Vagina (tissue), 2 donors: ENCODE data around the gene ATG5. TPM values are rescaled to one million over a fixed set of nuclear protein-coding genes. Genes with fewer than 3 reads are reported as not detected.

Experiments
- DNase-seq, 2 donors: peaks; one replicate each; pipeline ENCODE4 v3.0.0-alpha.2; 2017; ENCODE audit errors: extremely low spot score in 2 of 2
- H3K27ac ChIP-seq: fragments of 200-600 bp; sonication (generic); one replicate; pipeline ENCODE4 v1.5.1; 2019
- H3K27me3 ChIP-seq: fragments of 200-600 bp; sonication (generic); one replicate; pipeline ENCODE4 v1.5.1; 2019
- H3K36me3 ChIP-seq, 2 donors: fragments of 200-600 bp; sonication (generic); one replicate each; pipeline ENCODE4 v1.5.1; 2017 to 2019
- H3K4me1 ChIP-seq: fragments of 200-600 bp; sonication (generic); one replicate; pipeline ENCODE4 v1.5.1; 2019
- H3K4me3 ChIP-seq, 2 donors: fragments of 200-600 bp; sonication (generic); 1 replicate in 1 of 2; 2 replicates in 1 of 2; pipeline ENCODE4 v1.5.1; 2016 to 2019
- H3K9me3 ChIP-seq: fragments of 200-600 bp; sonication (generic); one replicate; pipeline ENCODE4 v1.5.1; 2019
- POLR2A ChIP-seq, 2 donors: fragments of 450-650 bp; IDR thresholded peaks; one replicate each; pipeline ENCODE4 v1.6.1; 2017; ENCODE audit warnings: antibody characterized with exemption in 2 of 2, mild to moderate bottlenecking in 2 of 2, moderate library complexity in 2 of 2
- POLR2AphosphoS5 ChIP-seq, 2 donors: sonication (generic); formaldehyde crosslinking; IDR thresholded peaks; one replicate each; pipeline ENCODE4 v1.9.0; 2017; ENCODE audit warnings: antibody characterized with exemption in 2 of 2, mild to moderate bottlenecking in 2 of 2, low read depth in 1 of 2; ENCODE audit not compliant: insufficient read depth in 1 of 2
- intact Hi-C: fragments of 100-400 bp; cut with DNase I; formaldehyde crosslinking; loops from one replicate; pipeline ENCODE4 v1.15.1; 2023
- total RNA-seq: library from RNA; depleted of rRNA; stranded (reverse); fragments of >200 nt; gene quantifications from one replicate; pipeline ENCODE4 v1.2.3, GENCODE V29; 2016
- TF ChIP-seq, protein P1 (sequence below), 3 experiments: fragments of 450-650 bp in 2 of 3; fragments of 200-600 bp in 1 of 3; sonication (generic) in 1 of 3; IDR thresholded peaks; one replicate each; pipeline ENCODE4 v1.5.1; 2017 to 2019; ENCODE audit warnings: antibody characterized with exemption in 3 of 3, mild to moderate bottlenecking in 2 of 3, moderate library complexity in 2 of 3

The ATG5 gene
- total RNA-seq, 1 donor from 2014 or later: 37.1 TPM

GRCh38 chr6:106180208-106180607, 145.4 kb downstream of the ATG5 start:
- no peak for DNase-seq
- Histone ChIP-seq H3K4me1 (no peaks in the 10 kb centered on the region), H3K9me3 (no peaks in the 10 kb centered on the region), H3K27me3 (no peaks in the 10 kb centered on the region), H3K4me3 (no peak overlapping the region), H3K36me3 (no peaks in the 10 kb centered on the region), H3K27ac (no peak overlapping the region)
- TF ChIP-seq POLR2A (IDR thresholded peaks at IDR 0.05): no peak
- intact Hi-C loops: no loop called here

- TF ChIP-seq, protein P1, sequence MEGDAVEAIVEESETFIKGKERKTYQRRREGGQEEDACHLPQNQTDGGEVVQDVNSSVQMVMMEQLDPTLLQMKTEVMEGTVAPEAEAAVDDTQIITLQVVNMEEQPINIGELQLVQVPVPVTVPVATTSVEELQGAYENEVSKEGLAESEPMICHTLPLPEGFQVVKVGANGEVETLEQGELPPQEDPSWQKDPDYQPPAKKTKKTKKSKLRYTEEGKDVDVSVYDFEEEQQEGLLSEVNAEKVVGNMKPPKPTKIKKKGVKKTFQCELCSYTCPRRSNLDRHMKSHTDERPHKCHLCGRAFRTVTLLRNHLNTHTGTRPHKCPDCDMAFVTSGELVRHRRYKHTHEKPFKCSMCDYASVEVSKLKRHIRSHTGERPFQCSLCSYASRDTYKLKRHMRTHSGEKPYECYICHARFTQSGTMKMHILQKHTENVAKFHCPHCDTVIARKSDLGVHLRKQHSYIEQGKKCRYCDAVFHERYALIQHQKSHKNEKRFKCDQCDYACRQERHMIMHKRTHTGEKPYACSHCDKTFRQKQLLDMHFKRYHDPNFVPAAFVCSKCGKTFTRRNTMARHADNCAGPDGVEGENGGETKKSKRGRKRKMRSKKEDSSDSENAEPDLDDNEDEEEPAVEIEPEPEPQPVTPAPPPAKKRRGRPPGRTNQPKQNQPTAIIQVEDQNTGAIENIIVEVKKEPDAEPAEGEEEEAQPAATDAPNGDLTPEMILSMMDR (IDR thresholded peaks at IDR 0.05): no peak
- TF ChIP-seq POLR2A (IDR thresholded peaks at IDR 0.05) (no peak), POLR2AphosphoS5 (IDR thresholded peaks at IDR 0.05; ENCODE audit: insufficient read depth in 1 of 2, low read depth in 1 of 2) (no peak)
- Histone ChIP-seq H3K27me3 (no peaks in the 10 kb centered on the region), H3K27ac (no peak overlapping the region), H3K9me3 (no peaks in the 10 kb centered on the region), H3K36me3 (no peaks in the 10 kb centered on the region), H3K4me3 (no peak overlapping the region), H3K4me1 (no peaks in the 10 kb centered on the region)
- intact Hi-C loops: no loop called here
- no peak for DNase-seq
Observed at GRCh38 chr6:106178900-106179299, 146.7 kb downstream of the ATG5 start.

DNA sequence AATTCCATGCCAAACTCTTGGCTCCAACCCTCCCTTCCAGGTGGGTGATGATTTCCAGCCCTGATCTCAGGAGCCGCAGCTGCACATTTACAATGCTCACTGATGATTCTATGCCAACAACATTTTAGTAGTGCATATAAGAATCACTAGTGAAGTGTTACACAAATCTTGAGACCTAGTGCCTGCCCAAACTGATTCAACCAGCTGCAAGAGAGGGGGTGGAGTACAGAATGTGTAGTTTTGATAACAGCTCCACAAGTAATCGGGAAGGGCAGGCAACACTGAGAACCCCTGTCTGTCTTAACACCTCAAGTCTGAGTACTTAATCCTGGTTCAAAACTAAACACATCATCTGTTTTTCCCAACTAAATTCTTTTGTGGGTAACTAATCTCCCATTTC, 147.8 kb downstream of the ATG5 start:
- intact Hi-C loops: no loop called here
- H3K4me1 ChIP-seq: no peaks in the 10 kb centered on the region
- no peak for DNase-seq
- H3K27me3 ChIP-seq: no peaks in the 10 kb centered on the region
- TF ChIP-seq POLR2AphosphoS5 (IDR thresholded peaks at IDR 0.05; ENCODE audit: insufficient read depth in 1 of 2, low read depth in 1 of 2) (no peak), POLR2A (IDR thresholded peaks at IDR 0.05) (no peak)
- no peak overlapping the region for H3K4me3 ChIP-seq
- H3K27ac ChIP-seq: no peak overlapping the region
- H3K9me3 ChIP-seq: no peaks in the 10 kb centered on the region
- no peaks in the 10 kb centered on the region for H3K36me3 ChIP-seq

DNA sequence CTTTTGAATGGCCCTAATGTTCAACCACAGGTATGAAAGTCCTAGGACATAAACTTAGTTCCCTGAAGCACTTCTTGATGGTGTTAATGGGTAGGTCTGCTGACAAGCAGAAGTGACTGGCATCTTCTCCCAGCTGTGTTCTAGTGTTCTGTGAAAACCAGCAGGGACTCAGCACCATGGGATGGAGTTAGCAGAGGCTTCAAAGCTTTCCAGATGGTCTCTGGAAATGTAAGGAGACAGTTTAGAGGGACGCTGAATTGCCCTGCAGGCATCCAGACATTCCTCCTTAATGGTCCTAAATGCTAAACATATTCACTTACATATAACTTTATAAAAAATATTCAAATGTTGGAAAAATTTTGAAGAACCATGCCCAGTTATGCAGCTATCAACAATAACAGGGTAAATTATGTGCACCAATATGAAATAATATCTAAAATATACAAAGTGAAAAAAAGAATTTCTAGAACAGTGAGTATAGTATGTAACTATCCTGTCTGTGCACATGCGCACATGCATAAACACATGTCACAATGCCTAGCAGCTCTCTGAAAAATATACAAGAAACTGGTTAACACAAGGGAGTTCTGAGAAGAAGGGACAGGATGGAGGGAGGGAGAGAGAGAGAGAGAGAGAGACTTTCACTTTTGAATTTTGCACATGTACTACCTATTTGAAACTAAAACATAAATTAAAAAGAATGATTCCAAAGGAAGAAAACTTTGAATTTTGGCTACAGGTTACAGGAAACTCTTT, 152.3 kb downstream of the ATG5 start:
- H3K36me3 ChIP-seq: no peaks in the 10 kb centered on the region
- H3K4me3 ChIP-seq: no peak overlapping the region
- DNase-seq: no peak
- H3K27ac ChIP-seq: no peak overlapping the region
- H3K9me3 ChIP-seq: no peaks in the 10 kb centered on the region
- no peaks in the 10 kb centered on the region for H3K27me3 ChIP-seq
- TF ChIP-seq, protein P1 (IDR thresholded peaks at IDR 0.05): no peak
- TF ChIP-seq POLR2AphosphoS5 (IDR thresholded peaks at IDR 0.05; ENCODE audit: insufficient read depth in 1 of 2, low read depth in 1 of 2): no peak
- no peak for TF ChIP-seq POLR2A (IDR thresholded peaks at IDR 0.05)
- intact Hi-C loops: no loop called here
- H3K4me1 ChIP-seq: no peaks in the 10 kb centered on the region

GRCh38 chr6:106170030-106170791, 155.3 kb downstream of the ATG5 start:
- intact Hi-C loops: no loop called here
- H3K27ac ChIP-seq: no peak overlapping the region
- H3K4me3 ChIP-seq: no peak overlapping the region
- TF ChIP-seq POLR2AphosphoS5 (IDR thresholded peaks at IDR 0.05; ENCODE audit: insufficient read depth in 1 of 2, low read depth in 1 of 2) (no peak), POLR2A (IDR thresholded peaks at IDR 0.05) (no peak)
- TF ChIP-seq, protein P1 (IDR thresholded peaks at IDR 0.05): no peak
- no peaks in the 10 kb centered on the region for H3K9me3 ChIP-seq
- no peak for DNase-seq
- H3K27me3 ChIP-seq: no peaks in the 10 kb centered on the region
- no peaks in the 10 kb centered on the region for H3K36me3 ChIP-seq
- H3K4me1 ChIP-seq: no peaks in the 10 kb centered on the region

- no peaks in the 10 kb centered on the region for H3K27me3 ChIP-seq
- no peaks in the 10 kb centered on the region for H3K4me1 ChIP-seq
- no peak overlapping the region for H3K27ac ChIP-seq
- no peak overlapping the region for H3K4me3 ChIP-seq
- no peaks in the 10 kb centered on the region for H3K36me3 ChIP-seq
- TF ChIP-seq, protein P1 (IDR thresholded peaks at IDR 0.05): no peak
- no peak for TF ChIP-seq POLR2AphosphoS5 (IDR thresholded peaks at IDR 0.05; ENCODE audit: insufficient read depth in 1 of 2, low read depth in 1 of 2)
- TF ChIP-seq POLR2A (IDR thresholded peaks at IDR 0.05): no peak
- DNase-seq: no peak
- intact Hi-C loops: no loop called here
- no peaks in the 10 kb centered on the region for H3K9me3 ChIP-seq
Observed at GRCh38 chr6:106169517-106169916, 156.0 kb downstream of the ATG5 start.
